ENCODE results near the gene ARIH1. TPM values are rescaled to one million over a fixed set of nuclear protein-coding genes. Genes with fewer than 3 reads are reported as not detected.

ARIH1 gene
- total RNA-seq, 1 experiment from 2014 or later: 187 TPM

DNA sequence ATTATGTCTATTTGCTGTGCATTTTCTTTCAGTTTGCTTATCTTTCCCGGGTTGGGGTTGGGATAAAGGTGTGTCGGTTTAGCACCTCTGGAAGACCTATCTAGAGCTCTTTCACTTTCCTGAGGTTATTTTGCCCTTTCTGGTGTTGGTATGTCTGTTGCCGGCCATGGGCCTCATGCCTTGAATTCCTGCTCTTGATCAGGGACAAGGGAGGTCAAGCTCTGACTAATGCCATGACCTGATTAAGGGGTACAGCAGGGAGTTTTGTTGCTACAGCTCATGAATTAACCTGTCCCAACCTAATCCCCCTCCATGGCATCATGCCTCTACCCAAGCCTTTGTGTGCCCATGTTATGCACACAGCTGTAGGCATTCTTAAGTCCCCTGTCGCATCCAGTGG lies 109.9 kb downstream of the ARIH1 start:
- POLR2A ChIA-PET (ENCODE audit: low non-redundant PET): no interaction called here

GRCh38 chr15:72585025-72585424 lies 110.9 kb downstream of the ARIH1 start:
- TF ChIP-seq CTCF (conservative IDR thresholded peaks at IDR 0.05; ENCODE audit: low read depth, low read length) (no peak), EZH2 (IDR thresholded peaks at IDR 0.05; ENCODE audit: borderline replicate concordance, low read depth, low read length, poor library complexity, severe bottlenecking) (no peak)
- no peak for DNase-seq (ENCODE audit: low spot score)
- BruUV-seq (replicated peaks): no TSS peak
- Histone ChIP-seq H3K9me3 (ENCODE audit: low read depth, low read length, poor library complexity, severe bottlenecking) (no peaks in the 10 kb centered on the region), H3K36me3 (ENCODE audit: insufficient read depth, low read length, poor library complexity, severe bottlenecking) (peaks cover 43% of the 10 kb centered on the region), H3K27ac (ENCODE audit: low read depth, low read length, poor library complexity, severe bottlenecking) (no peak overlapping the region), H3K27me3 (replicated peaks; ENCODE audit: insufficient read depth, low read depth, low read length, poor library complexity) (no peaks in the 10 kb centered on the region), H3K4me1 (ENCODE audit: insufficient read depth, low read length, poor library complexity, severe bottlenecking) (no peaks in the 10 kb centered on the region), H3K4me3 (ENCODE audit: low read depth, low read length, poor library complexity, severe bottlenecking) (no peak overlapping the region)
- POLR2A ChIA-PET (ENCODE audit: low non-redundant PET): no interaction called here
- intact Hi-C loops (cut with micrococcal nuclease; ENCODE audit: unreplicated experiment): no loop called here
- CTCF ChIA-PET: no interaction called here

More for the DNA sequence above, 109.9 kb downstream of the ARIH1 start:
- BruUV-seq (replicated peaks): no TSS peak
- no peaks in the 10 kb centered on the region for H3K27me3 ChIP-seq (replicated peaks; ENCODE audit: insufficient read depth, low read depth, low read length, poor library complexity)
- peaks cover 4% of the 10 kb centered on the region for H3K9me3 ChIP-seq (ENCODE audit: low read depth, low read length, poor library complexity, severe bottlenecking)
- CTCF ChIA-PET: no interaction called here
- no peak for DNase-seq (ENCODE audit: low spot score)
- no peaks in the 10 kb centered on the region for H3K4me1 ChIP-seq (ENCODE audit: insufficient read depth, low read length, poor library complexity, severe bottlenecking)
- no peak overlapping the region for H3K4me3 ChIP-seq (ENCODE audit: low read depth, low read length, poor library complexity, severe bottlenecking)
- TF ChIP-seq CTCF (conservative IDR thresholded peaks at IDR 0.05; ENCODE audit: low read depth, low read length): no peak
- peaks cover 49% of the 10 kb centered on the region for H3K36me3 ChIP-seq (ENCODE audit: insufficient read depth, low read length, poor library complexity, severe bottlenecking)
- intact Hi-C loops (cut with micrococcal nuclease; ENCODE audit: unreplicated experiment): no loop called here
- H3K27ac ChIP-seq (ENCODE audit: low read depth, low read length, poor library complexity, severe bottlenecking): no peak overlapping the region

DNA sequence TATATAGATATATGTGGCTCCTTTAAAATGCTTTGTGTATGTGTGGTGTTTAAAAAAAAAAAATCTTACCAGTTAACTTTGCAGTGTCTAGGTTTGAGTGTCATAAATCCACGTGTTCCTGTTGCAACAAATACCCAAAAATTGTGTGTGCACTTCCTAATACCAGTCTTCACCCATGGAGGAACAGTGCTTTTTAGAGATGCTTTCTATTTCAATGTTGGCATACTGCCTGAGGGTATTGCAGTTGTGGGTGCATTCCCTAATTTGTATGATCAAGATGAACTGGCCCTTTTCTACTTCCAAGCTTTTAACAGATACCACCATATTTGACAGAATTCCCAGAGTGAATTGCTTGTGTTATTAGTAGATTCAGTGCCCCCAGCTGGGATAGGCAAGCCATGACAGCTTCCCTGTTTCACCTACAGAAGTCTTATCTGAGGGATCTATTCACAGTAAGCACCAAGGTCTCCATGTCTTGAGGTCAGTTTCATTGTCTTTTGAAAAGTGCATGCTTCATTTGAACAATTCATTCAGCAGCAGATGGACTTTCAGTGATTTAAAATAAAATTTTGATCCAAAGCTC lies 111.4 kb downstream of the ARIH1 start:
- intact Hi-C loops (cut with micrococcal nuclease; ENCODE audit: unreplicated experiment): no loop called here
- BruUV-seq (replicated peaks): no TSS peak
- H3K4me1 ChIP-seq (ENCODE audit: insufficient read depth, low read length, poor library complexity, severe bottlenecking): no peaks in the 10 kb centered on the region
- ChIA-PET POLR2A (ENCODE audit: low non-redundant PET) (no interaction called here), CTCF (no interaction called here)
- H3K27me3 ChIP-seq (replicated peaks; ENCODE audit: insufficient read depth, low read depth, low read length, poor library complexity): no peaks in the 10 kb centered on the region
- no peak for TF ChIP-seq EZH2 (IDR thresholded peaks at IDR 0.05; ENCODE audit: borderline replicate concordance, low read depth, low read length, poor library complexity, severe bottlenecking)
- TF ChIP-seq CTCF (conservative IDR thresholded peaks at IDR 0.05; ENCODE audit: low read depth, low read length): peak; percentile 43
- H3K9me3 ChIP-seq (ENCODE audit: low read depth, low read length, poor library complexity, severe bottlenecking): no peaks in the 10 kb centered on the region
- H3K36me3 ChIP-seq (ENCODE audit: insufficient read depth, low read length, poor library complexity, severe bottlenecking): peaks cover 40% of the 10 kb centered on the region
- H3K4me3 ChIP-seq (ENCODE audit: low read depth, low read length, poor library complexity, severe bottlenecking): no peak overlapping the region
- H3K27ac ChIP-seq (ENCODE audit: low read depth, low read length, poor library complexity, severe bottlenecking): no peak overlapping the region
- peak; percentile 24 for DNase-seq (ENCODE audit: low spot score)

Measured in A673 (cell line).